ENCODE results near the gene LDB2.

GRCh38 chr4:16693641-16694040 lies 204.8 kb downstream of the LDB2 start:
- no peak for TF ChIP-seq POLR2A (IDR thresholded peaks at IDR 0.05; ENCODE audit: low read depth)
- TF ChIP-seq, protein P1, sequence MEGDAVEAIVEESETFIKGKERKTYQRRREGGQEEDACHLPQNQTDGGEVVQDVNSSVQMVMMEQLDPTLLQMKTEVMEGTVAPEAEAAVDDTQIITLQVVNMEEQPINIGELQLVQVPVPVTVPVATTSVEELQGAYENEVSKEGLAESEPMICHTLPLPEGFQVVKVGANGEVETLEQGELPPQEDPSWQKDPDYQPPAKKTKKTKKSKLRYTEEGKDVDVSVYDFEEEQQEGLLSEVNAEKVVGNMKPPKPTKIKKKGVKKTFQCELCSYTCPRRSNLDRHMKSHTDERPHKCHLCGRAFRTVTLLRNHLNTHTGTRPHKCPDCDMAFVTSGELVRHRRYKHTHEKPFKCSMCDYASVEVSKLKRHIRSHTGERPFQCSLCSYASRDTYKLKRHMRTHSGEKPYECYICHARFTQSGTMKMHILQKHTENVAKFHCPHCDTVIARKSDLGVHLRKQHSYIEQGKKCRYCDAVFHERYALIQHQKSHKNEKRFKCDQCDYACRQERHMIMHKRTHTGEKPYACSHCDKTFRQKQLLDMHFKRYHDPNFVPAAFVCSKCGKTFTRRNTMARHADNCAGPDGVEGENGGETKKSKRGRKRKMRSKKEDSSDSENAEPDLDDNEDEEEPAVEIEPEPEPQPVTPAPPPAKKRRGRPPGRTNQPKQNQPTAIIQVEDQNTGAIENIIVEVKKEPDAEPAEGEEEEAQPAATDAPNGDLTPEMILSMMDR (IDR thresholded peaks at IDR 0.05), result no peak
